A673 (cell line): ENCODE results near the gene SLC1A5. TPM values are rescaled to one million over a fixed set of nuclear protein-coding genes. Genes with fewer than 3 reads are reported as not detected.

Experiments used
- Bru-seq: library from RNA; stranded (reverse); fragments of 400-500 nt; gene quantifications from one replicate; lab custom pipeline; 2021; lab: Mats Ljungman, UMichigan
- BruChase-seq, 2 experiments: library from RNA; stranded (reverse); fragments of 400-500 nt; gene quantifications; one replicate each; lab custom pipeline; 2021; lab: Mats Ljungman, UMichigan
- BruUV-seq: library from RNA; stranded (reverse); fragments of 400-500 nt; replicated peaks from 2 replicates; lab custom pipeline; 2021; lab: Mats Ljungman, UMichigan
- CTCF ChIA-PET: fragments of 300-600 bp; sonication (Branson Sonifier 250); formaldehyde crosslinking; loops from one replicate; lab custom pipeline; 2022; ENCODE audit warnings: antibody characterized with exemption; lab: Charles Lee
- POLR2A ChIA-PET: fragments of 300-600 bp; sonication (Branson Sonifier 250); formaldehyde crosslinking; loops from one replicate; lab custom pipeline; 2022; ENCODE audit warnings: antibody characterized with exemption; ENCODE audit not compliant: low non-redundant PET; lab: Charles Lee
- DNase-seq: peaks from one replicate; pipeline ENCODE4 v3.0.0-alpha.2; 2015; ENCODE audit warnings: low spot score
- H3K27ac ChIP-seq: fragments of 200-600 bp; sonication (generic); 2 replicates; pipeline ENCODE4 v1.5.1; 2016; ENCODE audit warnings: mixed run types, low read depth, mild to moderate bottlenecking, mixed read lengths, antibody characterized with exemption, low read length; ENCODE audit not compliant: poor library complexity, severe bottlenecking
- H3K27me3 ChIP-seq: fragments of 200-600 bp; sonication (generic); replicated peaks from 2 replicates; pipeline ENCODE4 v1.6.1; 2017; ENCODE audit warnings: mixed run types, low read depth, mild to moderate bottlenecking, mixed read lengths, antibody characterized with exemption, low read length; ENCODE audit not compliant: insufficient read depth, poor library complexity
- H3K36me3 ChIP-seq: fragments of 200-600 bp; sonication (generic); 2 replicates; pipeline ENCODE4 v1.6.1; 2016; ENCODE audit warnings: mixed run types, mild to moderate bottlenecking, mixed read lengths, antibody characterized with exemption, low read length; ENCODE audit not compliant: insufficient read depth, poor library complexity, severe bottlenecking
- H3K4me1 ChIP-seq: fragments of 200-600 bp; sonication (generic); 2 replicates; pipeline ENCODE4 v1.6.1; 2017; ENCODE audit warnings: mixed run types, mild to moderate bottlenecking, mixed read lengths, antibody characterized with exemption, low read length; ENCODE audit not compliant: insufficient read depth, poor library complexity, severe bottlenecking
- H3K4me3 ChIP-seq: fragments of 200-600 bp; sonication (generic); 2 replicates; pipeline ENCODE4 v1.5.1; 2016; ENCODE audit warnings: low read depth, mixed run types, mild to moderate bottlenecking, mixed read lengths, low read length; ENCODE audit not compliant: poor library complexity, severe bottlenecking
- H3K9me3 ChIP-seq: fragments of 200-600 bp; sonication (generic); 2 replicates; pipeline ENCODE4 v1.6.1; 2016; ENCODE audit warnings: mixed run types, low read depth, mild to moderate bottlenecking, mixed read lengths, antibody characterized with exemption, low read length; ENCODE audit not compliant: poor library complexity, severe bottlenecking
- EZH2 ChIP-seq: fragments of 200-600 bp; sonication (generic); IDR thresholded peaks from 2 replicates; pipeline ENCODE4 v1.6.1; 2017; ENCODE audit warnings: borderline replicate concordance, low read depth, mild to moderate bottlenecking, mixed read lengths, antibody characterized with exemption, low read length; ENCODE audit not compliant: poor library complexity, severe bottlenecking
- intact Hi-C: fragments of 100-400 bp; cut with micrococcal nuclease; formaldehyde crosslinking; loops from one replicate; pipeline ENCODE4 v1.10.0; 2022; ENCODE audit not compliant: unreplicated experiment
- long read RNA-seq: library from polyadenylated mRNA; stranded (forward); transcript quantifications from one replicate; pipeline ENCODE4 v2.0.0, GENCODE V29; 2022
- total RNA-seq: library from RNA; stranded (reverse); gene quantifications from 2 replicates; pipeline ENCODE4 v1.2.3, GENCODE V29; 2021
- TF ChIP-seq, protein P1 (sequence below): fragments of 300-800, 200-600 bp; sonication (generic); conservative IDR thresholded peaks from 2 replicates; pipeline ENCODE4 v1.5.1; 2017; ENCODE audit warnings: low read depth, mild to moderate bottlenecking, antibody characterized with exemption, low read length, moderate library complexity, mixed read lengths

The SLC1A5 gene
- total RNA-seq: 283 and 295 TPM in 2 replicates
- Bru-seq, nascent RNA: percentile 88 among the genes with signal in this experiment
- percentile 95 among the genes with signal in this experiment for BruChase-seq, experiment 1, labeled RNA remaining after a 2-hour chase
- BruChase-seq, experiment 2, labeled RNA remaining after a 6-hour chase: percentile 98 among the genes with signal in this experiment
- long read RNA-seq, transcript SLC1A5-205 (7 exons, 2,031 nt): minor isoform, 30 of 683 reads
- long read RNA-seq, transcript SLC1A5-203 (8 exons, 2,882 nt): major isoform, 563 of 683 reads
- long read RNA-seq, transcript SLC1A5-201 (8 exons, 1,750 nt): minor isoform, 11 of 683 reads
- long read RNA-seq, partial matches to known transcripts: 23 of 683 reads
- long read RNA-seq, other reads (novel, unspliced or antisense): 55 of 683 reads

DNA sequence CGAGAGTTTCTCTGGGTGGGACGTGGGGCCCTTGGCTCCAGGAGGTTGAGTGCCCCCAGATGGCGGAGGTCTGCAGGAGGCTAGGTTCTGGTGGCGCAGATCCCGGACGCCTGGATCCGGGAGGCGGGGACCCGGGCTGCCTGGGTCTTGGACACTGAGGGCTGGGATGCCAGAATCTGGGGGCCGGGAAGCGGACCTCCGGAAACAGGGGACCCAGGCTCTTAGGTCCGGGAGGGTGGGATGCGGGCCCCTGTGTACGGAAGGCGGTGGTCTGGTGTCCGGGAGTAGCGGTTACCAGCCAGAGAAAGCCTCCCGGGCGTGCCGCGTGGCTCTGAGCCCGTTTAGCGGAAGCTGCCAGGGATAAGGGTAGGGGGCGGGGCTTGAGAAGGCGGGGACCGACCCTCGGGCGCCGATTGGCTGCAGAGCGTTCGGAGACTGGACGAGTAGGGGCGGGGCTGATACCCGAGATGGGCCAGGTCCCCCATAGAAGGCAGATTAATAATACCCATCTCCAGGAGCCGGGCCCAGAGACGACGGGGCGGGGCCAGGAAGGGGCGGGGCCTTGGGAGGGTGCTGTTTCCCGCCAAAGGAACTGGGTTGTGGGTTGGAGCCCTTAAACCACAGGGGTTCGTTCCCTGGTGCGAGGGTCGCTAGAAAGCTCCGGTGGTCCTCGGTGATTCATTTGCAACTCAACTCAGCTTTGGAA is at the start of gene SLC1A5:
TSS of gene SLC1A5 (minus strand) at position 333 of the 706 bp plus-strand sequence. CDS start 629 bp downstream, outside the sequence.
- TF ChIP-seq, protein P1, sequence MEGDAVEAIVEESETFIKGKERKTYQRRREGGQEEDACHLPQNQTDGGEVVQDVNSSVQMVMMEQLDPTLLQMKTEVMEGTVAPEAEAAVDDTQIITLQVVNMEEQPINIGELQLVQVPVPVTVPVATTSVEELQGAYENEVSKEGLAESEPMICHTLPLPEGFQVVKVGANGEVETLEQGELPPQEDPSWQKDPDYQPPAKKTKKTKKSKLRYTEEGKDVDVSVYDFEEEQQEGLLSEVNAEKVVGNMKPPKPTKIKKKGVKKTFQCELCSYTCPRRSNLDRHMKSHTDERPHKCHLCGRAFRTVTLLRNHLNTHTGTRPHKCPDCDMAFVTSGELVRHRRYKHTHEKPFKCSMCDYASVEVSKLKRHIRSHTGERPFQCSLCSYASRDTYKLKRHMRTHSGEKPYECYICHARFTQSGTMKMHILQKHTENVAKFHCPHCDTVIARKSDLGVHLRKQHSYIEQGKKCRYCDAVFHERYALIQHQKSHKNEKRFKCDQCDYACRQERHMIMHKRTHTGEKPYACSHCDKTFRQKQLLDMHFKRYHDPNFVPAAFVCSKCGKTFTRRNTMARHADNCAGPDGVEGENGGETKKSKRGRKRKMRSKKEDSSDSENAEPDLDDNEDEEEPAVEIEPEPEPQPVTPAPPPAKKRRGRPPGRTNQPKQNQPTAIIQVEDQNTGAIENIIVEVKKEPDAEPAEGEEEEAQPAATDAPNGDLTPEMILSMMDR: no peak
- TF ChIP-seq EZH2: no peak
- ChIA-PET CTCF (interaction anchor here (0.6 kb wide), 1 partner anchor 52 kb away, joined by 4 read pairs; no protein-coding TSS in a partner anchor), POLR2A (interaction anchor here (0.6 kb wide), 2 partner anchors 187 to 411 kb away, joined by 3 read pairs; no protein-coding TSS in a partner anchor)
- peak within 1 kb of the TSS; percentile 99 for H3K4me3 ChIP-seq
- peak within 1 kb of the TSS; percentile 92 for H3K27ac ChIP-seq
- peak; percentile 99 for DNase-seq
- no TSS peak for BruUV-seq
- H3K27me3 ChIP-seq: no peaks in the 10 kb centered on the region
- H3K36me3 ChIP-seq: peaks cover 18% of the 10 kb centered on the region
- H3K9me3 ChIP-seq: no peaks in the 10 kb centered on the region
- H3K4me1 ChIP-seq: peaks cover 23% of the 10 kb centered on the region
- intact Hi-C loops: loop anchor here (5.0 to 10.0 kb wide), 3 partner anchors 64 to 344 kb away; partner anchors contain the start of genes AP2S1, SAE1 and ZC3H4

DNA sequence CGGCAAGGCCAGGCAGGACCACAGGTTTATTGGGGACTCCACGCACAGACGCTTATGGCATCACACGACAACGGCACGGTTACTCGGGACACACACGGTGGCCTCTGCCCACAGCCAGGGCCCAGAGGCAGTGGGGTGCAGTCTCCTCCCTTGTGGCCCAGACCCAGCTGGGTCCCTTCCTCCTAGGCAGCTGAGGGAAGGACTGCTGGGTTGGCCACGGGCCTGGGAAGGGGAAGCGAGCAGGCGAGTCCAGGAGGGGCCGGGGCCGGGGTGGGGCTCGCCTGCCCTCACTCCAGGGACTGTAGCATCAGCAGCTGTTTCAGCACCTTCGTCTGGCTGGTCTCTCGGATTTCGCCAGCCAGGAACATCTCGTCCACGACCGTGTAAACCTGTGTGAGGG is 49.8 kb upstream of the SLC1A5 start:
- Histone ChIP-seq H3K27ac (no peak overlapping the region), H3K4me3 (no peak overlapping the region), H3K4me1 (no peaks in the 10 kb centered on the region), H3K27me3 (no peaks in the 10 kb centered on the region), H3K36me3 (peaks cover 32% of the 10 kb centered on the region), H3K9me3 (no peaks in the 10 kb centered on the region)
- CTCF ChIA-PET: no interaction called here
- intact Hi-C loops: no loop called here
- POLR2A ChIA-PET: no interaction called here
- TSS peak; percentile 81 for BruUV-seq
- DNase-seq: no peak
- TF ChIP-seq, protein P1: no peak
- no peak for TF ChIP-seq EZH2

DNA sequence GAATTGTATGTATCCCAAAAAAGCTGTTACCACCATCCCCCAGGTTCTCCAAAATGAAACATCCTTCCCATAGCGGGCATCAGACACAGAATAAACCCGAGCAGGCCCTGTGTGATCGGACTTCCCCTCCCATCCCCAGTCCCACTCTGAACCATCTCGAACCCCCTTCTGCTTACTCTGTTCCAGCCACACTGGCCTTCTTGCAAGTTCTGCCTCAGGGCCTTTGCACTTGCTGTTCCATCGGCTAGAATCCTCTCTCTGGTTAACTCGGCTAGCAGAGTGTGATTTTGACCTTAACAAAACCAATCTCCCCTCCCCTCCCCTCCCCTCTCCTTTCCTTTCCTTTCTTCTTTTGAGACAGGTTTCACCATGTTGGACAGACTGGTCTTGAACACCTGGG is 46.6 kb upstream of the SLC1A5 start:
- DNase-seq: no peak
- Histone ChIP-seq H3K27me3 (no peaks in the 10 kb centered on the region), H3K27ac (no peak overlapping the region), H3K4me3 (no peak overlapping the region), H3K9me3 (no peaks in the 10 kb centered on the region), H3K36me3 (peaks cover 23% of the 10 kb centered on the region), H3K4me1 (no peaks in the 10 kb centered on the region)
- no TSS peak for BruUV-seq
- POLR2A ChIA-PET: no interaction called here
- TF ChIP-seq EZH2: no peak
- TF ChIP-seq, protein P1: no peak
- CTCF ChIA-PET: interaction anchor here (0.7 kb wide), 1 partner anchor 49 kb away, joined by 3 read pairs; no protein-coding TSS in a partner anchor
- intact Hi-C loops: loop anchor here (2.0 kb wide), 1 partner anchor 74 kb away; no protein-coding TSS in a partner anchor
